Activated CD4-positive, alpha-beta T cell treated with anti-CD3 and anti-CD28 coated beads, Interleukin-2, amount 10 ng/mL, durations not matched to agents 24 days and 14 days (primary cell): ENCODE measurements around the gene PTPRF. TPM values are rescaled to one million over a fixed set of nuclear protein-coding genes. Genes with fewer than 3 reads are reported as not detected.

Experiments
- DNase-seq: peaks from one replicate; pipeline ENCODE4 v3.0.0; 2022
- H3K27ac Mint-ChIP-seq: one replicate; pipeline ENCODE4 v1.8.0; 2022; ENCODE audit warnings: mild to moderate bottlenecking, mixed read lengths
- H3K27me3 Mint-ChIP-seq: one replicate; pipeline ENCODE4 v1.8.0; 2022; ENCODE audit warnings: mixed read lengths
- H3K36me3 Mint-ChIP-seq: one replicate; pipeline ENCODE4 v1.8.0; 2022; ENCODE audit warnings: low read depth, mild to moderate bottlenecking, mixed read lengths
- H3K4me1 Mint-ChIP-seq: one replicate; pipeline ENCODE4 v1.8.0; 2021; ENCODE audit warnings: mixed read lengths
- H3K4me3 Mint-ChIP-seq: one replicate; pipeline ENCODE4 v1.8.0; 2022; ENCODE audit warnings: mild to moderate bottlenecking, moderate library complexity, mixed read lengths
- H3K9me3 Mint-ChIP-seq: one replicate; pipeline ENCODE4 v1.8.0; 2021; ENCODE audit warnings: mixed read lengths
- intact Hi-C: fragments of 100-400 bp; cut with micrococcal nuclease; formaldehyde crosslinking; loops from one replicate; pipeline ENCODE4 v1.15.1; 2023
- total RNA-seq: library from RNA; stranded (reverse); gene quantifications from 2 replicates; pipeline ENCODE4 v1.2.3, GENCODE V29; 2022

Gene PTPRF
- total RNA-seq, 1 donor from 2014 or later, result 2.1 TPM

DNA sequence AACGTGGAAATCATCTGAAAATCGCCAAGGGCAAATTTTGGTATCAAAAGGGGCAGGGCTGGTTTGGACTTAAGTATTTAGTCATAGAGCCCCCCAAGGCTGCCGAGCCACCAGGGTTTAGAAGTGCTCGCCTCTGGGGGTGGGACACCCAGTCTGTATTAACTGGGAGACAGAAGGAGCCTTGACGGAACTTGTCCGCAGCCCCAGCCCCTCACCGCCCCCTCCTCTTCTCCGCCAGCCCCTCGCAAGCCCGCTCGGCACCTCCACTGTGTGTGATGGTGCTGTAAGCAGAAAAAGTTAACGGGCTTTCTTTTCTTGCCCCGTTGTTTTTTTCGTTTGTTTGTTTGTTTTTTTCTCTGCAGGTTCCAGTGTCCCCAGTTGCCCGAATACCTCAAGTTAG lies 81.7 kb downstream of the PTPRF start:
- Mint-ChIP-seq H3K36me3 (no peaks in the 10 kb centered on the region), H3K4me1 (no peaks in the 10 kb centered on the region), H3K27ac (no peak overlapping the region), H3K27me3 (no peaks in the 10 kb centered on the region), H3K9me3 (no peaks in the 10 kb centered on the region), H3K4me3 (no peak overlapping the region)
- no peak for DNase-seq
- intact Hi-C loops, result no loop called here

DNA sequence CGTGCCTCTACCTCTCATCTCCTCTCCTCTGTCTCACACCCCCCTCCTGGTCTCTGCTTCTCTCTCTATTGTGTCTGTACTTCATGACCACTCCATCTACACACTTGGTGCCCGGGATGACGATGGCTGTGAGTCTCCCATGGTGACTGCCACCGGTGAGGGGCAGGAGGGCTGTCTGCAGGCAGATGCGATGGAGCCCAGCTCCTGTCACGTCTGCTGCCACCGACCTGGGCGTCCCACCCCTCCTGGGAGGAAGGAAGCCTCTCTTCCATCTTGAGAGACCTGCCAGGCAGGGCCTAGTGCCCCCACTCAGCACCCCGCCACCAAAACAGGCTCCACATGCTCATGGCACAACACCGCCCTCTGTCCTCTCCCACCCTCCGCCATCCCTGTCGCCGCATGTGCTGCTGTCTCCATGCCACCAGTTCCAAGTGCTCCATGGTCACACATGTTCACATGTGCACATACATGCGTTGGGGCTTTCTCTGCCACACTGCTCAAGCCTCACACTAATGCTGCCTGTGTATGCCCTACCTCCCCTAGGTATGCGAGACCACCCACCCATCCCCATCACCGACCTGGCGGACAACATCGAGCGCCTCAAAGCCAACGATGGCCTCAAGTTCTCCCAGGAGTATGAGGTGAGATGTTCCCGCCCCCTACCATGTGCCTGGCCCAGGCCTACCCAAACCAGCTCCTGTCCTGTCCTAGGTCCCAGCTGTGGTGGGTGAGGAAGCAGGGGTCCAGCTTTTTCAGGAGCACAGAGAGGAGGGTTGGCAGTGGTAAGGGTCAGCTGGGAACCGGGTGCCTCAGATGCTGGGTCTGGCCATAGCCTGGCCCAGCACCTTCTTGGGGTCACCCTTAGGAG lies 82.6 kb downstream of the PTPRF start:
- H3K27me3 Mint-ChIP-seq, result no peaks in the 10 kb centered on the region
- DNase-seq, result no peak
- intact Hi-C loops, result no loop called here
- no peak overlapping the region for H3K27ac Mint-ChIP-seq
- no peak overlapping the region for H3K4me3 Mint-ChIP-seq
- no peaks in the 10 kb centered on the region for H3K36me3 Mint-ChIP-seq
- no peaks in the 10 kb centered on the region for H3K9me3 Mint-ChIP-seq
- H3K4me1 Mint-ChIP-seq, result no peaks in the 10 kb centered on the region

DNA sequence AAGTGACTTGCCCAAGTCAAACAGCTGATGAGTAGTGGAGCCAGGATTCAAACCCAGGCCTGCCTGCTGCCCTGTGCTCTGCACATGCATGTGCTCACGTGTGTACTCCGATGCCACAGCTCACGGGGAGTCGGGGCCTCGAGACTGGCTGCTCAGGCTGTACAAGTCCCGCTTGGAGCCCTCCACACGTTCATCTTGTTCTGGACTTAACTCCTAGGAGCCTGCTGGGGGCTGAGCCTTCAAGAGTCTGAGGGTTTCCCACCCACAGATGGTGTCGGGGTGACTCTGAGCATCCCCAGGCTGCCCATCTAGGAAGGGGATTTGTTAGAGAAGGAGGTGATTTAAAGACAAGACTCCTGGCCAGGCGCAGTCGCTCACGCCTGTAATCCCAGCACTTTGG lies 83.5 kb downstream of the PTPRF start:
- Mint-ChIP-seq H3K36me3 (no peaks in the 10 kb centered on the region), H3K4me1 (no peaks in the 10 kb centered on the region), H3K27me3 (no peaks in the 10 kb centered on the region), H3K27ac (no peak overlapping the region), H3K9me3 (no peaks in the 10 kb centered on the region), H3K4me3 (no peak overlapping the region)
- intact Hi-C loops, result no loop called here
- no peak for DNase-seq

DNA sequence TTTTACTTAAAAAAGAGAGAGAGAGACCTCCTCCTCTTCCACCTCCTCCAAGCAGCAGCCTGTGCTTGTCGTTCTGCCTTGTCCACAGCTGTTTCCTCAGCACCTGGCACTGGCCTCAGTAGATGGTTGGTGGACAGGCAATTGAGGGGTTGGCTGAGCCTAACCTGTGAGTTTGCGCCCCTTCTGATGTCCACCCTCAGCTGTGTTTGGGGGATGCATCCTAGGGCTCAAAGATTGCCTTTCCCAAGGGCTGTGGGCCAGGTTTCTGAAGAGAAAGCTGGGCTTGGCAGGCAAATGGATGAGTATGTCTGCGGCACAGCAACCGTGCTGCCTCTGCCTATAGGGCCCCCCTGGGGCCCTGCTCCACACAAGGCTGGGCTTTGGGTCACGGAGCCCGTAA lies 84.2 kb downstream of the PTPRF start:
- no peaks in the 10 kb centered on the region for H3K36me3 Mint-ChIP-seq
- H3K27me3 Mint-ChIP-seq, result no peaks in the 10 kb centered on the region
- H3K4me1 Mint-ChIP-seq, result no peaks in the 10 kb centered on the region
- no peak overlapping the region for H3K4me3 Mint-ChIP-seq
- H3K27ac Mint-ChIP-seq, result no peak overlapping the region
- intact Hi-C loops, result no loop called here
- no peaks in the 10 kb centered on the region for H3K9me3 Mint-ChIP-seq
- DNase-seq, result no peak

DNA sequence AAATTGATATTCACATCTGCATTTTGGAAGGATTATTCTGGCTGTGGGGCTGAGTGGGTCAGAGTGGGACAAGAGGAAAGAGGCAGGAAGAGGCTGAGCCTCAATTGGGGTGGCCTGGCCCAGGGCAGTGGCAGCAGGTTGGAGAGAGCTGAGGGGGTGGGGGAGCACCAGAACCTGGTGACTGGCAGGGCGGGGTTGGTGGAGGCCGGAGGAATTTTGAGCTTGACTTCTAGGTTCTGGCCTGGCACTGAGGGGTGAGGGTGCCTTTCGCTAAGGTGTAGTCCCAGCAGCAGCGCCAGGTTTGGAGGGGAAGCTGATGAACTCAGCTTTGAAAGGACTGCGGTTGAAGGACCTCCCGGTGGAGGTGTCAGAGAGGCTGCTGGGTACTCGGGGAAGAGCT lies 85.7 kb downstream of the PTPRF start:
- Mint-ChIP-seq H3K27ac (no peak overlapping the region), H3K4me3 (no peak overlapping the region), H3K36me3 (no peaks in the 10 kb centered on the region), H3K9me3 (no peaks in the 10 kb centered on the region), H3K4me1 (no peaks in the 10 kb centered on the region), H3K27me3 (no peaks in the 10 kb centered on the region)
- intact Hi-C loops, result no loop called here
- no peak for DNase-seq

DNA sequence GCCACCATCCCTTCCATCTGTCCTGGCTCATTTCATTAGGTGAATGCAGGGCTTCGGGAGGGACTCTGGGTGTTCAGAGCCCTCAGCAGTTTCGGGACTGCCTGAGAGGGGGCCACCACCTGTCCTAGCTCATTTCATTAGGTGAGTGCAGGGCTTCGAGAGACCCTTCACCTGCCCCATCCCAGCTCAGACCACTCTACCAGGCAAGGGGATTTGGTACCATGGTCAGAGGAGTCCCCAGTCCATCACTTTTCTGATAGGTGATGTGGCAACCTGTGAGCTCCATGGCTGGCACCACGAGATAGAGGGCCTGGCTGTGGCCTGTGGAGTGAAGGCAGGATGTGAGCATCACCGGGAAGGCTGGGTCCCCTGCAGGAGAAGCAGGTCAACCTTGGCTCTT lies 86.3 kb downstream of the PTPRF start:
- Mint-ChIP-seq H3K27ac (no peak overlapping the region), H3K9me3 (no peaks in the 10 kb centered on the region), H3K4me1 (no peaks in the 10 kb centered on the region), H3K36me3 (no peaks in the 10 kb centered on the region), H3K27me3 (no peaks in the 10 kb centered on the region), H3K4me3 (no peak overlapping the region)
- intact Hi-C loops, result no loop called here
- no peak for DNase-seq

DNA sequence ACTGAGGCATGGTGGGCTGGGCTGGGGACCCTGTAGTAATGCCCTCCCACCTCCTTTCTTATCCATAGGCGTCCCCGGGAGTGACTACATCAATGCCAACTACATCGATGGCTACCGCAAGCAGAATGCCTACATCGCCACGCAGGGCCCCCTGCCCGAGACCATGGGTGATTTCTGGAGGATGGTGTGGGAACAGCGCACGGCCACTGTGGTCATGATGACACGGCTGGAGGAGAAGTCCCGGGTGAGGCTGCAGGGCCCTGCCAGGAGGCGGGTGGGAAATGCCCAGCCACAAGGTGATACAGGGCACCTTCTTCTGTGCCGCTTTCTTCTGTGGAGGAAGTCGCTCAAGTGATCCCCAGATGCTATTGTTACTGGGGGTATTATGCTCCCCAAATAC lies 87.0 kb downstream of the PTPRF start:
- intact Hi-C loops, result no loop called here
- Mint-ChIP-seq H3K9me3 (no peaks in the 10 kb centered on the region), H3K4me3 (no peak overlapping the region), H3K27ac (no peak overlapping the region), H3K4me1 (no peaks in the 10 kb centered on the region), H3K27me3 (no peaks in the 10 kb centered on the region), H3K36me3 (no peaks in the 10 kb centered on the region)
- DNase-seq, result no peak

DNA sequence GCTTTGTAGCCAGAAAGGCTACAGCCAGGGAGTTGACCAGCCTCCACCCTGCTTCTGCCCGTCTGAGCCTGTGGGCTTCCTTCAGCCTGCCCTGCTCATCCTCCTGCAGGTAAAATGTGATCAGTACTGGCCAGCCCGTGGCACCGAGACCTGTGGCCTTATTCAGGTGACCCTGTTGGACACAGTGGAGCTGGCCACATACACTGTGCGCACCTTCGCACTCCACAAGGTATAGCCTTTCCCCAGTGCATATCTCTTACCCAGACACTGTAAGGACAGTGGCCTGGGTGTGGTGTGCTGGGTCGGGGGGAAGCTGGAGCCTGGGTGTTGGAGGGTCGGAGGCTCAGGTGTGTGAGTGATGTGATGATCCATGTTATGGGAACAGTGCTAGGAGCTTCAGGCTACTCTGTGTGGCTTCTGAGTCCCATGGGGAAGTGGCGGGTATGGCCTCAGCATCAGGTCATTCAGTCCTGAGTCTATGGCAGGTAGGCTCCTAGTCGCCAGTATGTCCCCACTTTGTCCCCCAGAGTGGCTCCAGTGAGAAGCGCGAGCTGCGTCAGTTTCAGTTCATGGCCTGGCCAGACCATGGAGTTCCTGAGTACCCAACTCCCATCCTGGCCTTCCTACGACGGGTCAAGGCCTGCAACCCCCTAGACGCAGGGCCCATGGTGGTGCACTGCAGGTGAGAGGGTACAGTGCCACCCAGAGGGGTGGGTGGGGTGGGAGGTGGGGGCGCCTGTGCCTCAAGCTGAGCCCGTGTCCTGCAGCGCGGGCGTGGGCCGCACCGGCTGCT lies 88.0 kb downstream of the PTPRF start:
- Mint-ChIP-seq H3K4me3 (no peak overlapping the region), H3K9me3 (no peaks in the 10 kb centered on the region)
- intact Hi-C loops, result no loop called here

DNA sequence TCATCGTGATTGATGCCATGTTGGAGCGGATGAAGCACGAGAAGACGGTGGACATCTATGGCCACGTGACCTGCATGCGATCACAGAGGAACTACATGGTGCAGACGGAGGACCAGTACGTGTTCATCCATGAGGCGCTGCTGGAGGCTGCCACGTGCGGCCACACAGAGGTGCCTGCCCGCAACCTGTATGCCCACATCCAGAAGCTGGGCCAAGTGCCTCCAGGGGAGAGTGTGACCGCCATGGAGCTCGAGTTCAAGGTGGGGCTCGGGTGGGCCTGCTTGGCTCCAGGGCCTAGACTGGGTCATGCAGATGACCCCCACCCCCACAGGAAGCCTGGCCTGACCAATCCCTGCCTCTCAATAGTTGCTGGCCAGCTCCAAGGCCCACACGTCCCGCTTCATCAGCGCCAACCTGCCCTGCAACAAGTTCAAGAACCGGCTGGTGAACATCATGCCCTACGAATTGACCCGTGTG lies 88.7 kb downstream of the PTPRF start:
- no peaks in the 10 kb centered on the region for H3K36me3 Mint-ChIP-seq
- no peak overlapping the region for H3K27ac Mint-ChIP-seq
- no peaks in the 10 kb centered on the region for H3K9me3 Mint-ChIP-seq
- intact Hi-C loops, result no loop called here
- no peaks in the 10 kb centered on the region for H3K27me3 Mint-ChIP-seq
- H3K4me3 Mint-ChIP-seq, result no peak overlapping the region
- DNase-seq, result no peak
- H3K4me1 Mint-ChIP-seq, result no peaks in the 10 kb centered on the region

More for the DNA sequence above, 88.0 kb downstream of the PTPRF start:
- no peak overlapping the region for H3K27ac Mint-ChIP-seq
- no peak for DNase-seq
- no peaks in the 10 kb centered on the region for H3K27me3 Mint-ChIP-seq
- H3K36me3 Mint-ChIP-seq, result no peaks in the 10 kb centered on the region
- H3K4me1 Mint-ChIP-seq, result no peaks in the 10 kb centered on the region

DNA sequence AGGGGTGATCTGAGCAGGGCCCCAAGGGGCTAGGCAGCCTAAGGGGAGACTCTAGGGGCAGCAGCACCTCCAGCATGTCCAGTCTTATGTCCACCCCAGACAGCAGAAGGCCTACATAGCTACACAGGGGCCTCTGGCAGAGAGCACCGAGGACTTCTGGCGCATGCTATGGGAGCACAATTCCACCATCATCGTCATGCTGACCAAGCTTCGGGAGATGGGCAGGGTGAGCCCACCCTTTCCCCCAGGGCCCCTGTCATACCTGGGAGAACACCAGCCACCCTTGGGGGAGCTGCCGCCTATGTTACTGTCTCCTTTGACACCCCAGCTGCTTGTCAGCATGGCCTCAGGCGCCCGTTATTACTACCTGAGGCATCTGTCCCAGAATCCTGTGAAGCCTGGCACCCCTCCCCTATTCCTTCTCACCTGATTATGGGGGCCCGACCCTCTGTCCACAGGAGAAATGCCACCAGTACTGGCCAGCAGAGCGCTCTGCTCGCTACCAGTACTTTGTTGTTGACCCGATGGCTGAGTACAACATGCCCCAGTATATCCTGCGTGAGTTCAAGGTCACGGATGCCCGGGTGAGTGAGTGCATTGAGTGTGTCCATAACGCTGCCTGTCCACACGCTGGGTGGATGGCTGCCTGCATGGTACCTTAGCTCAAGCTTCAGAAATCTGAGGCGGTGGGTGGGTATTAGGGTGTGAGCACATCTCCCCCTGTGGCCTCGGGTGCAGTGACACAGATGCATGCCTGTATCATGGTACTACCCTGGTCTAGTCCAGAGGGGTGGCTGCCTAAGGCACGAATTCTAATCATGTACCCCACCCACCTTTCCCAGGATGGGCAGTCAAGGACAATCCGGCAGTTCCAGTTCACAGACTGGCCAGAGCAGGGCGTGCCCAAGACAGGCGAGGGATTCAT lies 89.6 kb downstream of the PTPRF start:
- DNase-seq, result no peak
- Mint-ChIP-seq H3K4me1 (no peaks in the 10 kb centered on the region), H3K27me3 (no peaks in the 10 kb centered on the region), H3K9me3 (no peaks in the 10 kb centered on the region), H3K27ac (no peak overlapping the region), H3K4me3 (no peak overlapping the region), H3K36me3 (no peaks in the 10 kb centered on the region)
- intact Hi-C loops, result no loop called here

DNA sequence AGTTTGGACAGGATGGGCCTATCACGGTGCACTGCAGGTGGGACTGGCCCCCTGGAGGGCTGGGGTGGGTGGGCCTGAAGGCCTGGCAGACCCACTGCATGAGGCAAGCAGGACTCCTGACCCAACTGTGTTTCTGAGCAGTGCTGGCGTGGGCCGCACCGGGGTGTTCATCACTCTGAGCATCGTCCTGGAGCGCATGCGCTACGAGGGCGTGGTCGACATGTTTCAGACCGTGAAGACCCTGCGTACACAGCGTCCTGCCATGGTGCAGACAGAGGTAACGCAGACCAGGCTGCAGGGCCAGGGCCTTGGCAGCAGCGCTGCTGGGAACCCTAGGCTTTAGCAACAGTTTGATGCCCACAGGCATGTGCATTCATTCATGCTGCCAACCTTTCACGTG lies 90.3 kb downstream of the PTPRF start:
- DNase-seq, result no peak
- H3K27ac Mint-ChIP-seq, result no peak overlapping the region
- H3K4me3 Mint-ChIP-seq, result no peak overlapping the region
- no peaks in the 10 kb centered on the region for H3K9me3 Mint-ChIP-seq
- intact Hi-C loops, result no loop called here
- H3K4me1 Mint-ChIP-seq, result no peaks in the 10 kb centered on the region
- no peaks in the 10 kb centered on the region for H3K36me3 Mint-ChIP-seq
- no peaks in the 10 kb centered on the region for H3K27me3 Mint-ChIP-seq

DNA sequence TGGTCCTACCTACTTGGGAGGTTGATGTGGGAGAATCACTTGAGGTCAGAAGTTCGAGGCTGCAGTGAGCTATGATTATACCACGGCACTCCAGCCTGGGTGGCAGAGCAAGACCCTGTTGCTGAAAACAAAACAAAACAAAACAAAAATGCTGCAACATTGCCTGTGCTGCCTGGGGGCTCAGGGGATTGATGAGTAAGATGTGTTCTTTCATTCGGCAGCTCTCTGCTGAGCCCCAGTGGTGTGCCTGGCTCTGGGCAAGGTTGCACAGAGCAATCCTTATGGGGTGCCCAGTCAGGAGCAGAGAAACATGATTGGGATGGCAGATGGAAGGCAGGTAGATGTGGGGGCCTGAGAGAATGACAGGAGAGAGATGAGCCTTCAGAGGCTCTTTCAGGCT lies 90.7 kb downstream of the PTPRF start:
- H3K27ac Mint-ChIP-seq, result no peak overlapping the region
- no peak for DNase-seq
- H3K27me3 Mint-ChIP-seq, result no peaks in the 10 kb centered on the region
- H3K4me3 Mint-ChIP-seq, result no peak overlapping the region
- no peaks in the 10 kb centered on the region for H3K36me3 Mint-ChIP-seq
- no peaks in the 10 kb centered on the region for H3K4me1 Mint-ChIP-seq
- H3K9me3 Mint-ChIP-seq, result no peaks in the 10 kb centered on the region
- intact Hi-C loops, result no loop called here

DNA sequence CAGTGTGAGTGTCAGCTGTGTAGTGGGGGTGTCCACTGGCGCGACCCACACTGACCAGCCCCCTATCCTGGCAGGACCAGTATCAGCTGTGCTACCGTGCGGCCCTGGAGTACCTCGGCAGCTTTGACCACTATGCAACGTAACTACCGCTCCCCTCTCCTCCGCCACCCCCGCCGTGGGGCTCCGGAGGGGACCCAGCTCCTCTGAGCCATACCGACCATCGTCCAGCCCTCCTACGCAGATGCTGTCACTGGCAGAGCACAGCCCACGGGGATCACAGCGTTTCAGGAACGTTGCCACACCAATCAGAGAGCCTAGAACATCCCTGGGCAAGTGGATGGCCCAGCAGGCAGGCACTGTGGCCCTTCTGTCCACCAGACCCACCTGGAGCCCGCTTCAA lies 91.2 kb downstream of the PTPRF start:
- H3K4me1 Mint-ChIP-seq, result no peaks in the 10 kb centered on the region
- H3K4me3 Mint-ChIP-seq, result no peak overlapping the region

DNA sequence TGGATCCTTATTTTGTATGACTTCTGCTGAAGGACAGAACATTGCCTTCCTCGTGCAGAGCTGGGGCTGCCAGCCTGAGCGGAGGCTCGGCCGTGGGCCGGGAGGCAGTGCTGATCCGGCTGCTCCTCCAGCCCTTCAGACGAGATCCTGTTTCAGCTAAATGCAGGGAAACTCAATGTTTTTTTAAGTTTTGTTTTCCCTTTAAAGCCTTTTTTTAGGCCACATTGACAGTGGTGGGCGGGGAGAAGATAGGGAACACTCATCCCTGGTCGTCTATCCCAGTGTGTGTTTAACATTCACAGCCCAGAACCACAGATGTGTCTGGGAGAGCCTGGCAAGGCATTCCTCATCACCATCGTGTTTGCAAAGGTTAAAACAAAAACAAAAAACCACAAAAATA lies 91.8 kb downstream of the PTPRF start:
- no peak for DNase-seq
- Mint-ChIP-seq H3K27me3 (no peaks in the 10 kb centered on the region), H3K9me3 (no peaks in the 10 kb centered on the region), H3K27ac (no peak overlapping the region), H3K36me3 (no peaks in the 10 kb centered on the region), H3K4me3 (no peak overlapping the region), H3K4me1 (no peaks in the 10 kb centered on the region)
- intact Hi-C loops, result no loop called here

More for the DNA sequence above, 91.2 kb downstream of the PTPRF start:
- Mint-ChIP-seq H3K27me3 (no peaks in the 10 kb centered on the region), H3K36me3 (no peaks in the 10 kb centered on the region), H3K27ac (no peak overlapping the region), H3K9me3 (no peaks in the 10 kb centered on the region)
- no peak for DNase-seq
- intact Hi-C loops, result no loop called here
